ENCODE measurements around the gene AHRR.
"Not testable (repeated sequence)": the region's sequence is repeated elsewhere in the genome, so short reads cannot be mapped to it uniquely, and the experiment has no call there.

The AHRR gene

GRCh38 chr5:362978-363765, 41.7 kb downstream of the AHRR start:
- no peak for DNase-seq (ENCODE audit: low read depth in 1 of 2, low spot score in 1 of 2)

DNA sequence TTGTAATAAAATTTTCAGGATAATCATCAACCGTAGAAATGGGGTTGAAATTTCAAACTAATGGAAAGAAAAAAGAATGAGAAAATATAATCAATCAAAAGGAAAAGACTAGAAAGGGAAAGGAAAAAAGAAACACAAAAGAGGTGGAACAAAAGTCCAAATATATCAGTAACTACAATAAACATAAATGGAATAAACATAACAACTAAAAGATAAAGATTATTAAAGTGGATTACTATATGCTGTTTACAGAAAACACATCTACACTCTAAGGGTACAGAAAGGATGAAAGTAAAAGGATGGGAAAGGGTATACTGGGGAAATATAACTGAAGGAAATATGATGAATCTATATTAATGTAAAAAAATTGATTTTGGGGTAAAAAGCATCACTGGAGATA, 43.0 kb downstream of the AHRR start:
- no peak for DNase-seq (ENCODE audit: low read depth in 1 of 2, low spot score in 1 of 2)

DNA sequence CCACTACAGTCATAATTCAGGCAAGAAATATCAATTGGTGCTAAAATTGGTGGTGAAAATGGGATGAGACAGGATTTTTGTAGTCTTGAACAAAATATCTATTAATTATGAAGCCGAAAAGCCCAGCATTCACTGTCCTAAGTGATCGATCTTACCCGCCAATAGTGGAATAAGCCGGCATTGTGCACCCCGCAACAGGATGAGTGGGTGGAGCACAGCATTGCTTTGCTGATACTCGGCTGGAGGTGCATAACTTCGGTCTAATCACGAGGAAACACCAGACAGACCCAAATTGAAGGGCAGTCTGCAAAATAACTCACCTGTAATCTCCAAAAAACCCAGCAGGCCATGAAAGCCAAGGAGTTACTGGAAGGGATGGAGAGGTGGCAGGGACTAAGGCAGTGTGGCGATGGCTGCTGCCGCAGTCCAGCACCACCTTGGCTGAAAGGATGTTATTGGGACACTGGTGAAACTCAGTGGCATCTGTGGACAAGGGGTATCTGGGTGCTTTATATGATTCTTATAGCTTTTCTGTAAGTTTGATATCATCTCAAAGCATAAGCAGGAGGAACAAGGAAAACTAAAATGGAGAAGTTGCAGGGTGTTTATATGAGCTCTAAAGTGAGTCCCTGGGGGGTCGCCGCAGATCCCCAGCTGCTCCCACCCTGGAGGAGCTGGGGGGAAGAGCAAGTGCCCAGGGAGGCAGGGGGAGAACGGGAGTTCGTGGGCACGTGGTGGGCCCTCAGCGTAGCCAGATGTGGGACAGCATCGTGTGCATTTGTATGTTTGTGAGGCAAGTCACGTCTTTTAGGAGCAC, 45.2 kb downstream of the AHRR start:
- no peak for DNase-seq (ENCODE audit: low read depth in 1 of 2, low spot score in 1 of 2)

GRCh38 chr5:367358-368130, 46.0 kb downstream of the AHRR start:
- no peak for DNase-seq (ENCODE audit: low read depth in 1 of 2, low spot score in 1 of 2)

- DNase-seq (ENCODE audit: low read depth in 1 of 2, low spot score in 1 of 2), result no peak
Measured at GRCh38 chr5:368183-369084, 46.9 kb downstream of the AHRR start.

GRCh38 chr5:369151-369868, 47.8 kb downstream of the AHRR start:
- DNase-seq (ENCODE audit: low read depth in 1 of 2, low spot score in 1 of 2), result no peak

DNA sequence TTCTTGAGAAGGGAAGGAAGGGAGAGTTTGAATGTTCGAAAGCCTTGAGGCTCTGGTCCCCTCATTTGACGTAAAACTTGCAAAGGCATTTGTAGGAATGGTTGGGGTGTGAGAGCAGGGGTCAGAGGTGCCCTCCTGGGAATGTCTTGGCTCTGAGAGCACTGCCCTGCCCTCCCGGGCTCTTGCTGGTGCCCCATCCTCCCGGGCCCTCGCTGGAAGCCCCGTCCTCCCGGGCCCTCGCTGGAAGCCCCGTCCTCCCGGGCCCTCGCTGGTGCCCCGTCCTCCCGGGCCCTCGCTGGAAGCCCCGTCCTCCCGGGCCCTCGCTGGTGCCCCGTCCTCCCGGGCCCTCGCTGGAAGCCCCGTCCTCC, 48.3 kb downstream of the AHRR start:
- DNase-seq (ENCODE audit: low read depth in 1 of 2, low spot score in 1 of 2), result not testable (repeated sequence)

DNA sequence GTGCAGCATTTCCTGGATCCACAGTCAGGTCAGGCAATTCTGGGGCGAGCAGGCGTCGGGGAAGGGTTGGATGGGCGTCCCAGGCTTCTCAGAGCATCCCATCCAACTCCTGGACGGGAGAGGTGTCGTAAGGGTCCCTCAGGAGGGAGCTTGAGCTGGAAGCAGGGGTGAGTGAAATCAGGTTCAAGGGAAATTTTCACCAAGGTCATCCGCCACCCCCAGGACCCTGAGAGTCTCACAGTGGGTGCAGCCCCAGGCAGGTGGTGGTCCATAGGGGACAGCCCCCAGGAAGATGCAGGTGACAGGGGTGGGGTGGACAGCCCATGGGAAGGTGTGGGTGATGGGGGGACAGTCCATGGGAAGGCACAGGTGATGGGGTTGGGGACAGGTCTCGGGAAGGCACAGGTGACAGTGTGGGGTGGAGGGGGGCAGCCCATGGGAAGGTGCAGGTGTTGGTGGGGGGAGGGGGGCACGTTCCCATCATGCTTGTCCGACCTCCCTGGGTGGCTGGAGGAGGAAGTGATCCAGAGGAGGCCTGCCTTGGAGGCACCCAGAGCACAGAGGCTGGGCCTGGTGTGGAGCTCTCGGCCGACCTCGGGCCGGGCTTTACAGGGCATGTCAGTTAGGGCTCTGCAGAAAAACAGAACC, 48.9 kb downstream of the AHRR start:
- no peak for DNase-seq (ENCODE audit: low read depth in 1 of 2, low spot score in 1 of 2)

DNA sequence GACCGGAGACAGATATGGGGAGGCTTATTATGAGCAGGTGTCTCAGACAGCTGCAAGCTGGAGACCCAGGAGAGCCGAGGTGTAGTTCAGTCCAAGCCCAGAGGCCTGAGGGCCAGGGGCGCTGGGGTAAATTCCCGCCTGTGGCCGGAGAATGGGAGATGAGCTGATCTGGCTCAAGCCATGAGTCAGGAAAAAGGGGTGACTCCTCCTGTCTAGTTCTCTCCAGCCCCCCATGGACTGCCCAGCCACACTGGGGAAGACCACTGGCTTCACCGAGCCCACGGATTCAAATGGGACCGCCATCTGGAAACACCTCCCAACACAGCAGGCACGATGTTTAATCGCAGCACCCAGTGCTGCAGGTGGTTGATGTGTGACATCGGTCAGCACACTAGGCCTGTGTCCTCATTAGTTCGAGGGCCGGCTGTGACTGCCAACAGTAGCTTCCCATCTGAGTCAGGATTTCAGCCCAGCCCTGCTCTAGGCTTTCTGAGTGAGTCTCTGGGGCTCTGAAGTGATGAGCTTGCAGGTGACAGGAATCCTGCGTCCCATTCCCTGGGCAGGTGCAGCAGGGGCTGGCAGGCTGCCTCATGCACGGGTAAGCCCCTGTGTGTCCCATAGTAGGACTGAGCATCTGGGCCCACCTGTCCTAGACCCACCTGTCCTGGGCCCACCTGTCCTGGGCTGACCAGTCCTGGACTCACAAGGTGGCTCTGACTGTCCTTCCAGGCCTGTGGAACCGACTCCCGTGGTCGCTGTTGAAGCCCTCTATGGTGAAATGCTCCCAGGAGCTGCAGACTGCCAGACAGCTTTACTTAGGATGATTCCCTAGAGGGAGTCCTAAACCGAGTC, 49.7 kb downstream of the AHRR start:
- no peak for DNase-seq (ENCODE audit: low read depth in 1 of 2, low spot score in 1 of 2)

GRCh38 chr5:371811-372555, 50.5 kb downstream of the AHRR start:
- no peak for DNase-seq (ENCODE audit: low read depth in 1 of 2, low spot score in 1 of 2)

- DNase-seq (ENCODE audit: low read depth in 1 of 2, low spot score in 1 of 2), result no peak
Measured at GRCh38 chr5:372556-372995, 51.1 kb downstream of the AHRR start.

DNA sequence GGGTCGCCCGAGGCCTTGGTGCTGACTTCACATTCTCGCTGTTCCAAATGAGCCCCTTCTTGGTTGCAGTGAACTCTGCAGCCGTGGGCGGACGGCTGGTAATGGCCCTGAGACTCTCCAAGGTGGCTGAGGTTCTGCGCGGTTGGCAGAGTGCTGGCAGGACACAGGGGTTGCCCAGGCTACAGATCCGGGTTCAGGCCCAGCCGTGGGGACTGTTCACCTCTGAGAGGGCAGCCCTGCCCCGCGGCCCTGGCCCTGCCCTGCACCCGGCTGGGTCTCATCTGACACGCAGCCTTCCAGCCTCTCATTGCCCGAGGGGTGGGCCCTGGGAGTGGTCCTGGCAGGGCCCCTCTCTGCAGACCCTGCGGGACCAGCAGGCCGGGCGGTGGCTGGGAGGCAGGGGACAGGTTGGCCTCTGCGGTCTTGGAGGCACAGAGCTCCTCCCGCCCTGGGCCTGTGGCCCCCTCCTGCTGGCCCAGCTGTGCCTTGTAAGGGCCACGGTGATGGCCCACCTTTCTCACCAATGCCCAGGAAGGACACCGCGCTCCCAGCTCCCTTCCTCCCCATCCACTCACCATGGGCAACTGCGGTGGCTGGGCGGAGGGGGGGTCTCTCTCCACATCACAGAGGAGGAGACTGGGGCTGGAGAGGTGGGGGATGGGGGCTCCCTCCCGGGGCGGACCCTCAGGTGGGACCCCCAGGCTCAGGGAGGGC, 51.6 kb downstream of the AHRR start:
- no peak for DNase-seq (ENCODE audit: low read depth in 1 of 2, low spot score in 1 of 2)

DNA sequence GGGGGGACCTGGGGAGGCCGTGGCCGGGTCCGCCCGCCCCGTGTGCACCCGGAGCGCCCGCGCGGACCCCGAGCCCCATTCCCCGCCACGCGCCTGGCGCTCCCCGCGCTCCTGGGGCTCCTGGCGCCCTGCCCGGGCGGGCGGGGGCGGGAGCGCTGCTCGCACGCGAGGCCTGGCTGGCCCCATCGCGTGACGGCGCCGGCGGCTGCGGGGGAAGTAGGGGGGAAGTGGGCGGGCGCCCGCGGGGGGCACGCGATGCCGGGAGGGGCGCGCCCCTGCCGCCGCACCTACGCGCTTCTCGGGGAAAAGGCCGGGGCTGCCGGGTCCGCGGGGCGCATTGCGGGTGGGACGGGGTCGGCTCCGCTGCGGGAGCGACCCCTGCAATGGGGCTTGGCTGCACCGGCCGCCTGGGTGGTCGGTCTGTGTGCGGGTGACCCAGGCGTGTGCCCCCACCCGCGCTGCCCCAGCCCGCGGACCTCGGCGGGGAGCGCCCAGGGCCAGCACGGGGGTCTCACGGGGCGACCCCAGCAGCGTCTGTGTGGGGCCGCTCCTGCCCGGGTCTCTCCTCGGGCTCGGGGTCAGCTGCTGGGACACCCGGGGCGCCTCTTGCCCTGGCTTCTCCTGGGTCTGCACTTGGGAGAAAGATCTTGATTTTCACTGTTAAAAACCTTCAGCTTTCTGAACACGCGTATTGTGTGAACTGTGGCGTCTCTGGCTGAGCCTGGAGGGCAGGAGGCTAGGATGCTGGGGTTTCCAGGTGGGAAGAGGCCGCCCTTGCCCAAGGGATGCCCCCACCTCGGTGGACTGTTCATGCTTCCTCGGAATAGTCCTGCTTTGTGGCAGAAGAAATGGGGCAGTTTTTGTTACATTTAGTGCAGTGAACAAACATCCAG, 52.4 kb downstream of the AHRR start:
- peak in 1 of 2 donors; percentile 65 for DNase-seq (ENCODE audit: low read depth in 1 of 2, low spot score in 1 of 2)

- DNase-seq (ENCODE audit: low read depth in 1 of 2, low spot score in 1 of 2), result no peak
Measured at GRCh38 chr5:374631-375335, 53.3 kb downstream of the AHRR start.

DNA sequence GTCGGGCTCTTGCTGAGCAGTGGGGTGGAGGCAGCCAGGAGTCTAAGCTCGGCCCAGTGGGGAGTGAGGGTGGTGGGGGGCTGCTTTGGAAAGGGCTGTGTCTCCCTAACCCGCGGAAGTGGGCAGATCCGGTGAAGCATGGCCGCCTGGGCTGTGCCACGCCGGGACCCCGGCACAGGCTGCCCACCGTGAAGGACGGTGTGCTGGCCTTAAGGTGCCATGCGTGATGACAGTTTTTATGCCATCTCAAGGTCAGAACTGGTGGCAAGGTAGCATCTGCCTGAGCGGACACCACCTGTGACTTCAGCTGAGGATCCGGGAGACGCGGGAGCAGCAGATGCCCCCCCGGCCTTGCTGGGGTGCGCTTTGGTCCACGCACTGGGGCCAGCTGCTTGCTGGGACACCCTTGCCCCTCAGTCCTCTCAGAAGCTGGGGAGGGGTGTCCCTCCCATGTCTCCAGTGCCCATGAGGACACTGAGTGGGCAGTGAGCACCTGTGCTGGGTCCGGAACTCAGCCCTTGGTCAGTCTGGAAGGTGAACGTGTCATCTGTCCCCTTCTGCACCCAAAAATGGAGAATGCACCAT, 53.9 kb downstream of the AHRR start:
- no peak for DNase-seq (ENCODE audit: low read depth in 1 of 2, low spot score in 1 of 2)
